C4-2B (cell line): ENCODE measurements around the gene CDKN2AIP.

ENCODE experiments used
- ZFX ChIP-seq: fragments of 450-650 bp; IDR thresholded peaks from 2 replicates; pipeline ENCODE4 v1.6.1; 2017
- TF ChIP-seq, protein P1 (sequence below): fragments of 450-650 bp; conservative IDR thresholded peaks from 2 replicates; pipeline ENCODE4 v1.5.1; 2017; ENCODE audit warnings: mild to moderate bottlenecking

DNA sequence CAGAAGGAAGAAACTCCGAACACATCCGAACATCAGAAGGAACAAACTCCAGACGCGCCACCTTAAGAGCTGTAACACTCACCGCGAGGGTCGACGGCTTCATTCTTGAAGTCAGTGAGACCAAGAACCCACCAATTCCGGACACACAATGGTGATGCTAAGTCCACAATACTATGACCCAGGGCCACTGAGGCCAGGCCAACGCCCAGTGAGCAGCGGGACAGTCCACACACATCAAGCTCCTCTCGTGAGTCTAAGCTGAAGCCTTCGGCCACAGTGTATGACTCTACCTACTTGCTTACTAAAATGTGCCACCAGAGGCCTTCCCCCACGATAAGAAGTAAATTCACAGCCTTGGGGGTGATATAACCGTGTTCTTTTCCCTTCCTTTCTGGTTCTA lies 10.2 kb upstream of the CDKN2AIP start:
- TF ChIP-seq, protein P1, sequence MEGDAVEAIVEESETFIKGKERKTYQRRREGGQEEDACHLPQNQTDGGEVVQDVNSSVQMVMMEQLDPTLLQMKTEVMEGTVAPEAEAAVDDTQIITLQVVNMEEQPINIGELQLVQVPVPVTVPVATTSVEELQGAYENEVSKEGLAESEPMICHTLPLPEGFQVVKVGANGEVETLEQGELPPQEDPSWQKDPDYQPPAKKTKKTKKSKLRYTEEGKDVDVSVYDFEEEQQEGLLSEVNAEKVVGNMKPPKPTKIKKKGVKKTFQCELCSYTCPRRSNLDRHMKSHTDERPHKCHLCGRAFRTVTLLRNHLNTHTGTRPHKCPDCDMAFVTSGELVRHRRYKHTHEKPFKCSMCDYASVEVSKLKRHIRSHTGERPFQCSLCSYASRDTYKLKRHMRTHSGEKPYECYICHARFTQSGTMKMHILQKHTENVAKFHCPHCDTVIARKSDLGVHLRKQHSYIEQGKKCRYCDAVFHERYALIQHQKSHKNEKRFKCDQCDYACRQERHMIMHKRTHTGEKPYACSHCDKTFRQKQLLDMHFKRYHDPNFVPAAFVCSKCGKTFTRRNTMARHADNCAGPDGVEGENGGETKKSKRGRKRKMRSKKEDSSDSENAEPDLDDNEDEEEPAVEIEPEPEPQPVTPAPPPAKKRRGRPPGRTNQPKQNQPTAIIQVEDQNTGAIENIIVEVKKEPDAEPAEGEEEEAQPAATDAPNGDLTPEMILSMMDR: no peak
- no peak for TF ChIP-seq ZFX
